ENCODE data around the gene ARHGEF4. TPM values are rescaled to one million over a fixed set of nuclear protein-coding genes. Genes with fewer than 3 reads are reported as not detected.

The ARHGEF4 gene
- total RNA-seq, 1 experiment from 2014 or later: 26.6 TPM

- ATAC-seq: no peak
Observed at GRCh38 chr2:130916438-130916705, 79.7 kb downstream of the ARHGEF4 start.

More at GRCh38 chr2:130916438-130916705, 79.7 kb downstream of the ARHGEF4 start:
- Histone ChIP-seq H3K36me3 (ENCODE audit: control insufficient read depth in 1 of 2, insufficient read depth in 2 of 2, low read length in 2 of 2) (no peaks in the 10 kb centered on the region), H3K9me3 (ENCODE audit: control insufficient read depth in 1 of 2, insufficient read depth in 1 of 2, low read depth in 1 of 2, low read length in 2 of 2) (no peaks in the 10 kb centered on the region), H3K27me3 (ENCODE audit: insufficient read depth, low read length) (no peaks in the 10 kb centered on the region), H2AFZ (ENCODE audit: low read depth, low read length, poor library complexity, severe bottlenecking) (no peak overlapping the region), H3K27ac (ENCODE audit: low read depth, low read length) (no peak overlapping the region), H4K20me1 (ENCODE audit: insufficient read depth) (no peaks in the 10 kb centered on the region), H3K4me1 (ENCODE audit: control insufficient read depth in 1 of 2, insufficient read depth in 2 of 2, low read length in 2 of 2) (no peaks in the 10 kb centered on the region), H3K9ac (ENCODE audit: low read length) (no peak overlapping the region), H3K4me3 (replicated peaks in 1 of 2; ENCODE audit: low read depth in 1 of 2, low read length in 2 of 2) (no peak overlapping the region), H3K9me2 (ENCODE audit: insufficient read depth) (no peaks in the 10 kb centered on the region), H3K4me2 (ENCODE audit: low read length) (no peak overlapping the region), H3K79me2 (ENCODE audit: insufficient read depth, low read length) (no peaks in the 10 kb centered on the region)
- intact Hi-C loops (cut with micrococcal nuclease): no loop called here
- ChIA-PET CTCF (no interaction called here), RAD21 (ENCODE audit: low non-redundant PET in 1 of 2, low total read pairs in 2 of 2, uncharacterized antibody in 2 of 2, unreplicated experiment in 2 of 2) (no interaction called here), POLR2A (no interaction called here)
- no TSS peak for BruUV-seq (replicated peaks)
- no peak for DNase-seq (ENCODE audit: low read depth, low spot score)
- TF ChIP-seq TCF7L2 (IDR thresholded peaks at IDR 0.05; ENCODE audit: borderline replicate concordance, extremely low read depth, insufficient read depth, insufficient read length): no peak
- no peak for TF ChIP-seq CEBPB (IDR thresholded peaks at IDR 0.05; ENCODE audit: low read depth)
- TF ChIP-seq ATF3 (IDR thresholded peaks at IDR 0.05): no peak
- TF ChIP-seq JUND (IDR thresholded peaks at IDR 0.05): no peak
- TF ChIP-seq ZFX (IDR thresholded peaks at IDR 0.05): no peak
- no peak for TF ChIP-seq SIN3A (IDR thresholded peaks at IDR 0.05; ENCODE audit: low read depth)
- TF ChIP-seq FOSL1 (IDR thresholded peaks at IDR 0.05; ENCODE audit: low read depth): no peak
- no peak for TF ChIP-seq ZBTB33 (IDR thresholded peaks at IDR 0.05; ENCODE audit: extremely low read depth, insufficient replicate concordance, low read length)
- no peak for TF ChIP-seq YY1 (IDR thresholded peaks at IDR 0.05; ENCODE audit: extremely low read depth, insufficient replicate concordance, low read depth, low read length)

Measured in HCT116 (cell line).